ENCODE data around the gene DHX35. TPM values are rescaled to one million over a fixed set of nuclear protein-coding genes. Genes with fewer than 3 reads are reported as not detected.

The DHX35 gene
- total RNA-seq, 3 donors from 2014 or later (not counting 1 experiment from before 2014, with no cell fraction given), result 8.8 to 11.4 (median 10.2) TPM

DNA sequence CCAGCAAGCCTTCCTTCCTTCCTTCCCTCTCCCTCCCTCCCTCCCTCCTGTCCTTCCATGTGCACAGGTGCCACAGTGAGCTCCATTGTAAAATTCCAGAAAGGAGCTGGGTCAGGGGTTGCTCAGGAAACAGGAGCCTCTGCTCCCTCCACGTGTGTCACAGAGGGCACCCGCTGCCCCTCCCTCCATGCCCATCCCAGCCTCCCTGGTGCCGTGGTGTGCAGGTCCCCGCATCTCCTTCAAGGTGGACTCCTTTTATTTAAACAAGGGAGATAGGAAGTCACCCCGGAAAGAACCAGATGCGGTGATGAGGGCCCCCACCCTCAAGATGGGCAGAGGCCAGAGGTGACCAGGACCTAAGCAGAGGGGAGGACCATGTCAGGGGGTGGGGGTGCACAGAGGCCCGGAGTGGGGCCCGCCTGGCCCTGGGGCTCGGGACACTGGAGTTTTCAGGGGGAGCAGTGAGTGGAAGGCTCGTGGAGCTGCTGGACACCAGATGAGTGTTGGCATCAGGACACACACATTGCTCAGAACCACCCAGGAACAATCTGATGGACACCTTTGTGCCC is 85.4 kb downstream of the DHX35 start:
- H3K27me3 Mint-ChIP-seq (ENCODE audit: low read depth in 2 of 2), result no peaks in the 10 kb centered on the region
- H3K27ac ChIP-seq (ENCODE audit: low read length), result no peak overlapping the region
- no peak overlapping the region for H3K4me3 ChIP-seq (ENCODE audit: low read length)
- WGBS (ENCODE audit: insufficient coverage), result 81% methylated on average over 10 of the region's 10 CpGs
- no peaks in the 10 kb centered on the region for H3K36me3 ChIP-seq (ENCODE audit: control insufficient read depth, insufficient read depth, low read length)
- H3K4me1 Mint-ChIP-seq, result no peaks in the 10 kb centered on the region
- H3K9me3 ChIP-seq (ENCODE audit: control insufficient read depth, insufficient read depth, low read length), result no peaks in the 10 kb centered on the region
- H3K4me3 Mint-ChIP-seq, result no peak overlapping the region
- H3K27me3 ChIP-seq (ENCODE audit: control insufficient read depth, insufficient read depth, low read length), result no peaks in the 10 kb centered on the region
- H3K4me1 ChIP-seq (ENCODE audit: control insufficient read depth, insufficient read depth, low read length), result peaks cover 16% of the 10 kb centered on the region
- H3K27ac Mint-ChIP-seq, result no peak overlapping the region
- no peaks in the 10 kb centered on the region for H3K9me3 Mint-ChIP-seq
- H3K36me3 Mint-ChIP-seq, result no peaks in the 10 kb centered on the region
- DNase-seq (no peak), ATAC-seq (no peak)
- intact Hi-C loops (cut with micrococcal nuclease), result loop anchor here (5.0 kb wide), 1 partner anchor 415 kb away; no protein-coding TSS in a partner anchor
- TF ChIP-seq, protein P1, sequence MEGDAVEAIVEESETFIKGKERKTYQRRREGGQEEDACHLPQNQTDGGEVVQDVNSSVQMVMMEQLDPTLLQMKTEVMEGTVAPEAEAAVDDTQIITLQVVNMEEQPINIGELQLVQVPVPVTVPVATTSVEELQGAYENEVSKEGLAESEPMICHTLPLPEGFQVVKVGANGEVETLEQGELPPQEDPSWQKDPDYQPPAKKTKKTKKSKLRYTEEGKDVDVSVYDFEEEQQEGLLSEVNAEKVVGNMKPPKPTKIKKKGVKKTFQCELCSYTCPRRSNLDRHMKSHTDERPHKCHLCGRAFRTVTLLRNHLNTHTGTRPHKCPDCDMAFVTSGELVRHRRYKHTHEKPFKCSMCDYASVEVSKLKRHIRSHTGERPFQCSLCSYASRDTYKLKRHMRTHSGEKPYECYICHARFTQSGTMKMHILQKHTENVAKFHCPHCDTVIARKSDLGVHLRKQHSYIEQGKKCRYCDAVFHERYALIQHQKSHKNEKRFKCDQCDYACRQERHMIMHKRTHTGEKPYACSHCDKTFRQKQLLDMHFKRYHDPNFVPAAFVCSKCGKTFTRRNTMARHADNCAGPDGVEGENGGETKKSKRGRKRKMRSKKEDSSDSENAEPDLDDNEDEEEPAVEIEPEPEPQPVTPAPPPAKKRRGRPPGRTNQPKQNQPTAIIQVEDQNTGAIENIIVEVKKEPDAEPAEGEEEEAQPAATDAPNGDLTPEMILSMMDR (IDR thresholded peaks at IDR 0.05), result no peak

DNA sequence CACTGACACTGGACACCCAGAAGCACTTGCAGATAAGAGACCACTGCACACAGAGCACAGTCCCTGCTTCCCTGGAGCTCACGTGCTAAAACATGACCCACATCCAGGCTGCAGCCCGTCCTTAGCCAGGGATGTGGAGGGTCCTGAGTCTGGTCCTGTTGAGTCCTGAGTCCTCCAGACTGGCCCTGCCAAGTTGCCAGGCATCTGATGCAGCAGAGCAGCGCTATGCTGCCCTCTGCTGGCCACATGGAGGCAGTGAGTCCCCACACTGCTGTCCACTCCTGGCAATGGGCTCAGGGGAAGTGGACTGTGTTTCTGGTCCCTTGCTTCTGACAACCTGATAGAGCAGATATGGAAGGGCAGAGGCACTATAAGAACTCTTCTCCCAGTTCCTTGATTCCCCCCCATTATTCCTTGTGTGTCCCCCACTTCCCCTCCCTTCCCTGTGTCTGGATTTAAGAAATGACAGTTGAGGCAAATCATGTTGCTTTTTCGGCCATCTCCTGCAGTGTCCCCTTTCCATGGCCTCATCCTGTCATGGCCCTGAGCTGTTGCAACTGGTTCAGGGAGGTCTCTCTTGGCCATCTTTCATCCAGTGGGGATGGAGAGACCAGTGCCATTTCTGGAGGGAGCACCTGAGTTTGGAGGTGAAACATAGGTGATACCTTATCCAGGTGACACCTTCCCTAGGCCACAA is 86.0 kb downstream of the DHX35 start:
- Histone ChIP-seq H3K27me3 (ENCODE audit: control insufficient read depth, insufficient read depth, low read length) (no peaks in the 10 kb centered on the region), H3K27ac (ENCODE audit: low read length) (no peak overlapping the region), H3K36me3 (ENCODE audit: control insufficient read depth, insufficient read depth, low read length) (no peaks in the 10 kb centered on the region), H3K4me3 (ENCODE audit: low read length) (no peak overlapping the region), H3K9me3 (ENCODE audit: control insufficient read depth, insufficient read depth, low read length) (no peaks in the 10 kb centered on the region), H3K4me1 (ENCODE audit: control insufficient read depth, insufficient read depth, low read length) (peaks cover 16% of the 10 kb centered on the region)
- H3K36me3 Mint-ChIP-seq, result no peaks in the 10 kb centered on the region
- DNase-seq (peak; percentile 68 to 86), ATAC-seq (peak; percentile 74 to 84 (median 75))
- peak overlapping the region; percentile 35 for H3K4me3 Mint-ChIP-seq
- no peaks in the 10 kb centered on the region for H3K9me3 Mint-ChIP-seq
- WGBS (ENCODE audit: insufficient coverage), result 22% methylated on average over 4 of the region's 4 CpGs
- intact Hi-C loops (cut with micrococcal nuclease), result loop anchor here (1.0 to 5.0 kb wide), 2 partner anchors 402 to 416 kb away; no protein-coding TSS in a partner anchor
- TF ChIP-seq, protein P1 (IDR thresholded peaks at IDR 0.05), result peak; percentile 97
- H3K27ac Mint-ChIP-seq, result no peak overlapping the region
- no peaks in the 10 kb centered on the region for H3K4me1 Mint-ChIP-seq
- H3K27me3 Mint-ChIP-seq (ENCODE audit: low read depth in 2 of 2), result peaks cover 4 to 6% of the 10 kb centered on the region in 2 donors

DNA sequence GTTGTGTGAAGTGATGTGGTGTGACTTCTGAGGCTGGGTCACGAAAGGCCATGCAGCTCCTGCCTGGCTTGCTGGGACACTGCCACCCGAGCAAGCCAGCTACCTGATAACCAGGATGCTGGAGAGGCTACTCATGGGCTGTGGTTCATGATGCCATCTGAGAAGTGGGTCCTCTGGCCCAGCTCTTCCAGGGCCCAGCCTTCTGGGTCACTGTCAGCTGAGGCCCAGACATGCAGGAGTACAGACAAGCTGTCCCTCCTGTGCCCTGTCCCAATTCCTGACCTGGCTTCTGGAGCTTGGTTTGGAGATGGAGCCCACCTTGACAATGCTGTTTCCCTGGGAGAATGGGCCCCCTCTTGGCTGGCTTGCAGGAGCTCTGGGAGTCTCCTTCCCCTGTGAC is 87.0 kb downstream of the DHX35 start:
- peak overlapping the region; percentile 75 for H3K4me3 Mint-ChIP-seq
- Histone ChIP-seq H3K4me3 (ENCODE audit: low read length) (no peak overlapping the region), H3K9me3 (ENCODE audit: control insufficient read depth, insufficient read depth, low read length) (no peaks in the 10 kb centered on the region), H3K4me1 (ENCODE audit: control insufficient read depth, insufficient read depth, low read length) (peaks cover 16% of the 10 kb centered on the region), H3K27ac (ENCODE audit: low read length) (no peak overlapping the region), H3K36me3 (ENCODE audit: control insufficient read depth, insufficient read depth, low read length) (no peaks in the 10 kb centered on the region), H3K27me3 (ENCODE audit: control insufficient read depth, insufficient read depth, low read length) (no peaks in the 10 kb centered on the region)
- H3K36me3 Mint-ChIP-seq, result no peaks in the 10 kb centered on the region
- 78% methylated on average over 2 of the region's 2 CpGs for WGBS (ENCODE audit: insufficient coverage)
- DNase-seq, result peak in 1 of 2 donors; percentile 19
- ATAC-seq, result no peak
- H3K4me1 Mint-ChIP-seq, result no peaks in the 10 kb centered on the region
- H3K27ac Mint-ChIP-seq, result peak overlapping the region in 1 of 2 donors; percentile 81
- TF ChIP-seq, protein P1 (IDR thresholded peaks at IDR 0.05), result no peak
- H3K9me3 Mint-ChIP-seq, result no peaks in the 10 kb centered on the region
- peaks cover 5 to 13% of the 10 kb centered on the region in 2 donors for H3K27me3 Mint-ChIP-seq (ENCODE audit: low read depth in 2 of 2)
- intact Hi-C loops (cut with micrococcal nuclease), result loop anchor here (5.0 kb wide), 1 partner anchor 417 kb away; no protein-coding TSS in a partner anchor

Measured in natural killer cell (primary cell).